HepG2 (cell line): ENCODE results near the gene CABLES2. TPM values are rescaled to one million over a fixed set of nuclear protein-coding genes. Genes with fewer than 3 reads are reported as not detected.
A peak's percentile ranks its signal among the peaks of the same experiment; 100 is the strongest.

Experiments
- ARNT ChIP-seq: fragments of 450-650 bp; IDR thresholded peaks from 2 replicates; pipeline ENCODE4 v1.6.1; 2017
- CHCHD3 ChIP-seq: sonication (generic); formaldehyde crosslinking; IDR thresholded peaks from 2 replicates; pipeline ENCODE4 v1.8.0; 2022; ENCODE audit warnings: mild to moderate bottlenecking, missing genetic modification reagents, moderate library complexity
- GATAD2A ChIP-seq: IDR thresholded peaks from 2 replicates; pipeline ENCODE4 v1.6.1; 2016
- NBN ChIP-seq: fragments of 450-650 bp; conservative IDR thresholded peaks from 2 replicates; pipeline ENCODE4 v1.6.1; 2017
- NFAT5 ChIP-seq: sonication (generic); formaldehyde crosslinking; IDR thresholded peaks from 2 replicates; pipeline ENCODE4 v1.4.0; 2020; ENCODE audit warnings: missing genetic modification reagents
- RFXAP ChIP-seq: sonication (generic); formaldehyde crosslinking; IDR thresholded peaks from 2 replicates; pipeline ENCODE4 v1.4.0; 2020; ENCODE audit warnings: missing genetic modification reagents, borderline replicate concordance
- SRSF1 ChIP-seq: fragments of 200-400 bp; formaldehyde crosslinking; optimal IDR thresholded peaks from 2 replicates; pipeline ENCODE3; 2017; ENCODE audit warnings: mild to moderate bottlenecking, low read depth, low read length, moderate library complexity
- TFDP1 ChIP-seq: IDR thresholded peaks from 2 replicates; pipeline ENCODE4 v1.6.1; 2016; ENCODE audit warnings: missing compliant biosample characterization, missing genetic modification reagents, borderline replicate concordance
- U2AF2 ChIP-seq: fragments of 200-400 bp; formaldehyde crosslinking; IDR thresholded peaks from 2 replicates; pipeline ENCODE4 v1.6.1; 2017; ENCODE audit warnings: low read depth, mild to moderate bottlenecking, low read length
- ZBTB42 ChIP-seq: sonication (generic); formaldehyde crosslinking; IDR thresholded peaks from 2 replicates; pipeline ENCODE4 v1.5.0; 2020; ENCODE audit warnings: mild to moderate bottlenecking, missing genetic modification reagents
- ZNF460 ChIP-seq: sonication (generic); formaldehyde crosslinking; IDR thresholded peaks from 2 replicates; pipeline ENCODE4 v1.5.1; 2020; ENCODE audit warnings: missing genetic modification reagents, mild to moderate bottlenecking, borderline replicate concordance
- ZNF607 ChIP-seq: sonication (generic); formaldehyde crosslinking; IDR thresholded peaks from 2 replicates; pipeline ENCODE4 v1.5.1; 2020; ENCODE audit warnings: missing genetic modification reagents, mild to moderate bottlenecking, borderline replicate concordance
- ZNF644 ChIP-seq: IDR thresholded peaks from 2 replicates; pipeline ENCODE4 v1.6.1; 2016; ENCODE audit warnings: low read depth
- ZNF878 ChIP-seq: sonication (generic); formaldehyde crosslinking; IDR thresholded peaks from 2 replicates; pipeline ENCODE4 v1.8.1; 2023; ENCODE audit warnings: mild to moderate bottlenecking, missing genetic modification reagents, moderate library complexity
- polyA plus RNA-seq, 8 experiments: library from polyadenylated mRNA; depleted of rRNA in 3 of 8; stranded (reverse) in 7 of 8; unstranded in 1 of 8; fragments of >200 nt; fragmentation: Illumina TruSeq in 4 of 8; extraction: Trizol in 4 of 8; gene quantifications; 2 replicates each; pipeline versions ENCODE4 v1.2.1 to v1.2.3, GENCODE V29; 2011 to 2016; ENCODE audit warnings: low read depth in 4 of 8, missing spikeins in 1 of 8, mixed read lengths in 1 of 8; ENCODE audit not compliant: insufficient read depth in 1 of 8
- total RNA-seq, 5 experiments: library from RNA; depleted of rRNA; stranded (reverse); fragments of >200 nt; fragmentation: Illumina TruSeq; extraction: Trizol; gene quantifications; 2 replicates each; pipeline ENCODE4 v1.2.3, GENCODE V29; 2016; ENCODE audit warnings: low read depth in 1 of 5
- TF ChIP-seq, protein P1 (sequence below): sonication (generic); formaldehyde crosslinking; IDR thresholded peaks from 2 replicates; pipeline ENCODE4 v1.4.0; 2020; ENCODE audit warnings: mild to moderate bottlenecking, low read depth, missing genetic modification reagents
- TF ChIP-seq, protein P2 (sequence below): sonication (generic); formaldehyde crosslinking; IDR thresholded peaks from 2 replicates; pipeline ENCODE4 v1.4.0; 2020; ENCODE audit warnings: mild to moderate bottlenecking, missing genetic modification reagents
- TF ChIP-seq, protein P3 (sequence below): sonication (generic); formaldehyde crosslinking; IDR thresholded peaks from 2 replicates; pipeline ENCODE4 v1.4.0; 2020; ENCODE audit warnings: missing genetic modification reagents

The CABLES2 gene
- total and polyA plus RNA-seq, 2 of the 13 experiments (the other 11 are each of a cell fraction or from before 2014, with no cell fraction given), result 5.2 to 9.7 TPM

- TF ChIP-seq NBN (no peak), CHCHD3 (CRISPR knock-in tag) (no peak; the same call in 1 of the 2 replicates), ZNF644 (no peak; the same call in 1 of the 2 replicates), ZBTB42 (CRISPR knock-in tag) (0 out of 2 replicates have a peak, but pooled peaks have one; percentile 14), ZNF878 (CRISPR knock-in tag) (no peak), TFDP1 (CRISPR knock-in tag) (0 out of 2 replicates have a peak, but pooled peaks have one; percentile 22), ARNT (no peak), NFAT5 (CRISPR knock-in tag) (no peak; the same call in 1 of the 2 replicates), ZNF460 (CRISPR knock-in tag) (no peak), ZNF607 (no peak), RFXAP (CRISPR knock-in tag) (peak; percentile 41; the same call in 1 of the 2 replicates), GATAD2A (CRISPR knock-in tag) (peak; percentile 67), SRSF1 (peak; percentile 82), U2AF2 (no peak)
- TF ChIP-seq, protein P1, sequence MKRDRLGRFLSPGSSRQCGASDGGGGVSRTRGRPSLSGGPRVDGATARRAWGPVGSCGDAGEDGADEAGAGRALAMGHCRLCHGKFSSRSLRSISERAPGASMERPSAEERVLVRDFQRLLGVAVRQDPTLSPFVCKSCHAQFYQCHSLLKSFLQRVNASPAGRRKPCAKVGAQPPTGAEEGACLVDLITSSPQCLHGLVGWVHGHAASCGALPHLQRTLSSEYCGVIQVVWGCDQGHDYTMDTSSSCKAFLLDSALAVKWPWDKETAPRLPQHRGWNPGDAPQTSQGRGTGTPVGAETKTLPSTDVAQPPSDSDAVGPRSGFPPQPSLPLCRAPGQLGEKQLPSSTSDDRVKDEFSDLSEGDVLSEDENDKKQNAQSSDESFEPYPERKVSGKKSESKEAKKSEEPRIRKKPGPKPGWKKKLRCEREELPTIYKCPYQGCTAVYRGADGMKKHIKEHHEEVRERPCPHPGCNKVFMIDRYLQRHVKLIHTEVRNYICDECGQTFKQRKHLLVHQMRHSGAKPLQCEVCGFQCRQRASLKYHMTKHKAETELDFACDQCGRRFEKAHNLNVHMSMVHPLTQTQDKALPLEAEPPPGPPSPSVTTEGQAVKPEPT (CRISPR knock-in tag), result 0 out of 2 replicates have a peak, but pooled peaks have one; percentile 10
- TF ChIP-seq, protein P2, sequence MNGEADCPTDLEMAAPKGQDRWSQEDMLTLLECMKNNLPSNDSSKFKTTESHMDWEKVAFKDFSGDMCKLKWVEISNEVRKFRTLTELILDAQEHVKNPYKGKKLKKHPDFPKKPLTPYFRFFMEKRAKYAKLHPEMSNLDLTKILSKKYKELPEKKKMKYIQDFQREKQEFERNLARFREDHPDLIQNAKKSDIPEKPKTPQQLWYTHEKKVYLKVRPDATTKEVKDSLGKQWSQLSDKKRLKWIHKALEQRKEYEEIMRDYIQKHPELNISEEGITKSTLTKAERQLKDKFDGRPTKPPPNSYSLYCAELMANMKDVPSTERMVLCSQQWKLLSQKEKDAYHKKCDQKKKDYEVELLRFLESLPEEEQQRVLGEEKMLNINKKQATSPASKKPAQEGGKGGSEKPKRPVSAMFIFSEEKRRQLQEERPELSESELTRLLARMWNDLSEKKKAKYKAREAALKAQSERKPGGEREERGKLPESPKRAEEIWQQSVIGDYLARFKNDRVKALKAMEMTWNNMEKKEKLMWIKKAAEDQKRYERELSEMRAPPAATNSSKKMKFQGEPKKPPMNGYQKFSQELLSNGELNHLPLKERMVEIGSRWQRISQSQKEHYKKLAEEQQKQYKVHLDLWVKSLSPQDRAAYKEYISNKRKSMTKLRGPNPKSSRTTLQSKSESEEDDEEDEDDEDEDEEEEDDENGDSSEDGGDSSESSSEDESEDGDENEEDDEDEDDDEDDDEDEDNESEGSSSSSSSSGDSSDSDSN (CRISPR knock-in tag), result peak; percentile 71; the same call in 1 of the 2 replicates
- TF ChIP-seq, protein P3, sequence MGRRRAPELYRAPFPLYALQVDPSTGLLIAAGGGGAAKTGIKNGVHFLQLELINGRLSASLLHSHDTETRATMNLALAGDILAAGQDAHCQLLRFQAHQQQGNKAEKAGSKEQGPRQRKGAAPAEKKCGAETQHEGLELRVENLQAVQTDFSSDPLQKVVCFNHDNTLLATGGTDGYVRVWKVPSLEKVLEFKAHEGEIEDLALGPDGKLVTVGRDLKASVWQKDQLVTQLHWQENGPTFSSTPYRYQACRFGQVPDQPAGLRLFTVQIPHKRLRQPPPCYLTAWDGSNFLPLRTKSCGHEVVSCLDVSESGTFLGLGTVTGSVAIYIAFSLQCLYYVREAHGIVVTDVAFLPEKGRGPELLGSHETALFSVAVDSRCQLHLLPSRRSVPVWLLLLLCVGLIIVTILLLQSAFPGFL (CRISPR knock-in tag), result 0 out of 2 replicates have a peak, but pooled peaks have one; percentile 44
These were observed 37.9 kb downstream of the CABLES2 start (continued) for GRCh38 chr20:62368976-62369814.
